RCC 7860 (cell line): ENCODE measurements around the gene GBP5.
"Not testable (repeated sequence)": the region's sequence is repeated elsewhere in the genome, so short reads cannot be mapped to it uniquely, and the experiment has no call there.

Experiments
- DNase-seq: peaks from one replicate; pipeline ENCODE4 v3.0.0-alpha.2; 2015; ENCODE audit warnings: low spot score
- FAIRE-seq: peaks from 2 replicates; lab custom pipeline; 2012; peaks lifted over from hg19 to GRCh38; lab: Jason Lieb, UNC

GBP5 gene

DNA sequence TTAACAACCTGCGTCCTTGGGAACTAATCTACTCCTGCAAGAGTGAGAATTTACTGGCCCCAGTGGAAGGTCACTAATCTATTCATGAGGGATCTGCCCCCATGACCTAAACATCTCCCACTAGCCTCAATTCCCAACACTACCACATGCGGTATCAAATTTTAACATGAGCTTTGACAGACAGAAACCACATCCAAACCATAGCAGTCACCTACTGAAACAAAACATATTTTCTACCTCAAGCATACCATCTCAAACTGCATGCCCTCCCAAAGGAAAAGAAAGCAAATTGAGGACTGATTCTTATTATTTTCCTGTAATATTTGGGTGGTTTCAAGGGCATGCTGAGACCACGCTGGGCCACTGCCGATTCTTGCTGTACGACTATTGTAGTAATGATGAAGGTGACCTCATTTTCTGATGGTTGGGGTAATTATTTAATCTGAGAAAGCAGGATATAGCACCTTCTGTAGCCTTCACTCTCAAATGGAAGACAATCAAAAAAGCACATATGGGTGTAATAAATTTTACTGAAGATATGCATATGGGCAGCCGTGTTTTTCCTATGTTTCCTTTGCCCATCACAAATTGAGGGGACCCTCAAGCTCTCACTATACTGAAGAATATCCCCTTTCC is 13.2 kb upstream of the GBP5 start:
- FAIRE-seq (no peak), DNase-seq (no peak)

GRCh38 chr1:89284078-89284763 is 11.6 kb upstream of the GBP5 start:
- FAIRE-seq, DNase-seq: not testable (repeated sequence)

GRCh38 chr1:89280766-89281165 is 8.1 kb upstream of the GBP5 start:
- DNase-seq (no peak), FAIRE-seq (no peak)

DNA sequence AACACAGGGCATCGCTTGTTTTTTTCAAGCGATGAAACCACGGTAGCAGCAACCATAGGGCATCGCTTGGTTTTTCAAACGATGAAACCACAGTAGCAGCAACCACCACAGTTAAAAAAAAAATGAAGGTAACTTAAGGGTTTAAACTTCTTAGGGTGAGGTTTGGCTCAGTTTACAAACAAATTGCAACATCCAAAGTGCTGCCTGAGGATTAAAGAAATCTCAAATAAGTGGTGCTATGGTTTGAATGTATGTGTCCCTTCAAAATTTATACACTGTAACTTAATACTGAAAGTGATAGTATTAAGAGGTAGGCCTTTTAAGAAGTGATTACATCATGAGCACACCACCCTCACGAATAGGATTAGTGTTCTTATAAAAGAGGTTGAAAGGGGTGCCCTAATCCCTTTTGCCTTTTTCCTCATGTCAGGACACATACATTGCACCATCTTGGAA is 6.4 kb upstream of the GBP5 start:
- no peak for FAIRE-seq
- DNase-seq, result no peak

GRCh38 chr1:89277725-89278124 is 5.1 kb upstream of the GBP5 start:
- DNase-seq (no peak), FAIRE-seq (no peak)

- FAIRE-seq (no peak), DNase-seq (no peak)
These were observed 4.0 kb upstream of the GBP5 start for GRCh38 chr1:89276690-89277089.

- no peak for FAIRE-seq
- no peak for DNase-seq
These were observed 1.8 kb upstream of the GBP5 start for GRCh38 chr1:89274411-89274857.

GRCh38 chr1:89273324-89273778 is 691 bp upstream of the GBP5 start:
- DNase-seq (no peak), FAIRE-seq (no peak)

DNA sequence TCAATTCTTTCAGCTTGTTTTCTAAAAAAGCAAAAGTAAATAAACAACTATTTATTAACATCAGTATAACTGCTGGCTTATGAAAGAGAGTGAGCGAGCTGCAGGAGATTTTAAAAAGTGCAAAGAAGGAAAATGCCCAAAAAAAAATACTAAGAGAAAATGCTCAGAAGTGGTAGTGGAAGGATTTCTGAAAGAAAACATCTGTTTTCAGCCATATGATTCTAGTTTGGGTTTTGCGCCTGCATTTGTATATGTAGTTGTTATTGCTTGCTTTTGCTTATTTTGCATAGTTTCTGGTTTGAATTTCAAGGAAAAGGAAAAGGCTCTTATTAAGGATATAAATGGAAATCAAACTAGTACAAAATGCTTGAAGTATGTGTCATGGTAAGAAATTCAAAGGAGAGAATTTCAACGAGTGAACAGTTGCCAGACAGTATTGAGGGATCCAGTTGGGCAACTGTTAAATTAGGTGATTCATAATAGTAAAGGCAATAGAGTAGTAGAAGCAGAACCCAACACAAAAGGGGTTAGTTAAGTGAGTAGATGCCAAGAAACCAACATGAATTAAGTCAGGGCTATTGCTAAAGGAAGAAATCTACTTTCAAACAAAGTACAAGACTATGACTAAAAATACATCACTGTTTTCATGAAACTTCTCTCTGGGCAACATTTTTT is 1.2 kb downstream of the GBP5 start:
- no peak for FAIRE-seq
- DNase-seq, result no peak

GRCh38 chr1:89270423-89270822 is 2.2 kb downstream of the GBP5 start:
- FAIRE-seq, result no peak

GRCh38 chr1:89269277-89269676 is 3.4 kb downstream of the GBP5 start:
- no peak for DNase-seq
- FAIRE-seq, result no peak

More at GRCh38 chr1:89270423-89270822, 2.2 kb downstream of the GBP5 start:
- no peak for DNase-seq

DNA sequence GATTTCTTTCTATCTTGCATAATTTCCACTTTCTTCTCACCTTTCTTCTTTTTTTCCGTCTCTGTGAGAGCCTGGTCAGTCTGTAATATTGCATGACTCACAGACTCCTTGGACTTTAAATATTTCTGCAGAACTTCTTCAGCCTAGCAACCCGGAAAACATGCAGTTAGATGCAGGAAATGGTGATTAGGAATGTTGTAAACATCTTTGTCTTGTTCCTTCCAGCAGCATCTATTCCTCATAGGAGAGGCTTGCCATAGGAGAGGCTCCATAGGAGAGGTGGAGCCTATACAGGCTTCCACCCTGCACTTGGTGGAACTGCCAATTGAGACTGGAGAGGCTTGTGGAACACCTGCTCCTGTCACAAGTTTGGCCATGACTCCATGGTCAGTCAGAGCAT is 10.0 kb downstream of the GBP5 start:
- FAIRE-seq (no peak), DNase-seq (no peak)

GRCh38 chr1:89261926-89262515 is 10.6 kb downstream of the GBP5 start:
- DNase-seq (no peak), FAIRE-seq (no peak)

DNA sequence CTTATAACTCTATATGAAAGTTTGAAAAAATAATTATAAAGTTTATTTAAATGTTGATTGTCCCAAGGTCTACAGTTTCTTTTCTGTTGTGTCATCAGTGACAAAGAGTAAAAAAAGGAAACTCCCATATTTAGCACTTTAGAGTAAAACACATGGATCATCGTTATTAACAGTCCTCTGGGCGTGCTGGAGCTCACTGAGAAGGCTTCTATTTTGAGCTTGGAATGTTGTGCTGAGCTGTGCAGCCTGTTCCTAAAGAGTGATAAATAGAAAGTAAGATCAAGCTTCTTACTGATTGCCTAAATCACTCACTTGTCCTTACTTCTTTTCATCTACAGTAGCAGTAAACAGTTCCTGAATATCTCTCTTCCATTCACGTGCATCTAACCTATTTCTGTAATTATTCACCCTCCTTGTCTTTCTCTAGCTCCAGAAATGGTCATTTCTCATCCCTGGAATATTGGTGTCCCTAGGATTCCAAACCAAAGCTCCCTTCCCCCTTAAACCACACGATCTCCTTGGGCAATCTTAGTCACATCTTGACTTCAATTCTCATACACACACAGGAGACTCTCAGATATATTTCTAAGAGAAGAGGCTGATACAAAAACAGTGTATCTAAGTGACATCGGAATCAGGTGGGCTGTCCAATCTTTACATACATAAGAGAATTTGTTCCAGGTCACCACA is 11.9 kb downstream of the GBP5 start:
- no peak for DNase-seq
- FAIRE-seq, result no peak

GRCh38 chr1:89260042-89260441 is 12.6 kb downstream of the GBP5 start:
- FAIRE-seq, result no peak

GRCh38 chr1:89259283-89259971 is 13.2 kb downstream of the GBP5 start:
- FAIRE-seq (no peak), DNase-seq (no peak)

More at GRCh38 chr1:89260042-89260441, 12.6 kb downstream of the GBP5 start:
- DNase-seq, result no peak

DNA sequence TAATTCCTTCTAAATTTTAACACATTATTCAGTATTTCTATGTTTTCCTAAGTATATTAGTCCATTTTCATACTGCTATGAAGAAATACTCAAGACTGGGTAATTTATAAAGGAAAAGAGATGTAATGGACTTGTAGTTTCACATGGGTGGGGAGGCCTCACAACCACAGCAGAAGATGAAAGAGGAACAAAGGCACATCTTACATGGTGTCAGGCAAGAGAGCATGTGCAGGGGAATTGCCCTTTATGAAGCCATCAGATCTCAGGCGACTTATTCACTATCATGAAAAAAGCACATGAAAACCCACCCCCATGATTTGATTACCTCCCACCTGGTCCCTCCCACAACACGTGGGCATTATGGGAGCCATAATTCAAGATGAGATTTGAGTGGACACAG is 15.6 kb downstream of the GBP5 start:
- DNase-seq, result no peak
- FAIRE-seq, result no peak

DNA sequence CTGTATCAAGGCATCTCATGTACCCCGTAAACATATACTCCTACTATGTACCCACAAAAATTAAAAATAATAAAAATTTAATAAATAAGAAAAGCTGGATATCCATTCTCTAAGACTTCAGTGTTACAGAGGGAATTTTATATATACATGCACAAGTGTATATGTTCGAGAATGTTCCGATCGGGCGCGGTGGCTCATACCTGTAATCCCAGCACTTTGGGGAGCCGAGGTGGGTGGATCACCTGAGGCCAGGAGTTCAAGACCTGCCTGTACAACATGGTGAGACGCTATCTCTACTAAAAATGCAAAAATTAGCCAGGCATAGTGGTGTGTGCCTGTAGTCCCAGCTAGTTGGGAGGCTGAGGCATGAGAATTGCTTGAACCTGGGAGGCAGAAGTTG is 17.1 kb downstream of the GBP5 start:
- not testable (repeated sequence) for FAIRE-seq

GRCh38 chr1:89254658-89255287 is 17.9 kb downstream of the GBP5 start:
- DNase-seq (no peak), FAIRE-seq (no peak)

More for the DNA sequence above, 17.1 kb downstream of the GBP5 start:
- not testable (repeated sequence) for DNase-seq

GRCh38 chr1:89243046-89243445 is 29.6 kb downstream of the GBP5 start:
- DNase-seq (no peak), FAIRE-seq (no peak)
